GM19324 (cell line): ENCODE measurements around the gene SUN3.
A peak's percentile ranks its signal among the peaks of the same experiment; 100 is the strongest.
"Not testable (repeated sequence)": the region's sequence is repeated elsewhere in the genome, so short reads cannot be mapped to it uniquely, and the experiment has no call there.

Source experiments
- ATAC-seq: cut with Tn5 transposase; IDR thresholded peaks from one replicate; pipeline ENCODE4 v1.9.1; 2021; ENCODE audit warnings: mild to moderate bottlenecking, moderate library complexity; ENCODE audit not compliant: unreplicated experiment, low FRiP score

Gene SUN3

DNA sequence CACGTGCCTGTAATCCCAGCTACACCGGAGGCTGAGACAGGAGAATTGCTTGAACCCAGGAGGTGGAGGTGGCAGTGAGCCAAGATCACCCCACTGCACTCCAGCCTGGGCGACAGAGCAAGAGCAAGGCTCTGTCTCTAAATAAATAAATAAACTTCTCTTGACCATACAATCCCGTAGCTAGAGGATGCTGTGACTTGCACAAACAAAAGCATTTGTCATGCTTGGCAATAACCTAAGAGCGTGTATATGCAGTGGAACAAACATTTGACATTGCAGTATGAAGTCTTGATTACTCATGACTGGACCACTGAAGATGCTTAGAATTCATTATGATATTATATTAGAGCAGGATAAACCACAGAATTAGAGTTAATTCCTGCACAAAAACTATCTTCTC, 5.0 kb upstream of the SUN3 start:
- no peak for ATAC-seq

DNA sequence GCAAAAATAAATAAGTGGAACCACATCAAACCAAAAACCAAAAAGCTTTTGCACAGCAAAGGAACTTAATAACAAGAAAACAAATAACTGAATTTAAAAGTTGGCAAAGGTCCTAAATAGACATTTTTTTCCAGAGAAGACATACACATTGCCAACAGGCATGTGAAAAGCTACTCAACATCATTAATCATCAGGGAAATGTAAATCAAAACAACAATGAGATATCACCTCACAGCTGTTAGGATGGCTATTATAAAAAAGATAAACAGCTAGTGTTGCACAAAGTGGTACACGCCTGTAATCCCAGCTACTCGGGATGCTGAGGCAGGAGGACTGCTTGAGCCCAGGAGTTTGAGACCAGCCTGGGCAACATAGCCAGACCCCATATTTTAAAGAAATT, 2.2 kb upstream of the SUN3 start:
- ATAC-seq: no peak

DNA sequence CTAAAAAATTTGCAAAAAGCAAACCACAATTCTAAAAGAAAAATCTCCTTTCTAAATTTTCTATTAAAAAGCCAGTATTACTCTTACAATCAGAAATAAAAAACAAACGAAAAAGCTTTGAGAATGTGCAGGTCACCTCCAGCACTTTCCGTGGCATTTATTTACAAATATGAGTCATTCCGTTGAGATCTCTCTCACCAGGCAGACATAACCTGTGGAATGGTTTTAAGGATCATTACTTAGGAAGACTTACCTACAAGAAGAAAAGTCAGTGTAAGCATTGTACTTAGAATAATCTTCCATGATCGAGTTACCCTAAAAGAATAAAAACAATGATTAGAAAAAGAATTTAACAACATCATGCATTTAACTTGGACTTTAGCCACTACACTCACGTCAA, 3.3 kb downstream of the SUN3 start:
- ATAC-seq: no peak

DNA sequence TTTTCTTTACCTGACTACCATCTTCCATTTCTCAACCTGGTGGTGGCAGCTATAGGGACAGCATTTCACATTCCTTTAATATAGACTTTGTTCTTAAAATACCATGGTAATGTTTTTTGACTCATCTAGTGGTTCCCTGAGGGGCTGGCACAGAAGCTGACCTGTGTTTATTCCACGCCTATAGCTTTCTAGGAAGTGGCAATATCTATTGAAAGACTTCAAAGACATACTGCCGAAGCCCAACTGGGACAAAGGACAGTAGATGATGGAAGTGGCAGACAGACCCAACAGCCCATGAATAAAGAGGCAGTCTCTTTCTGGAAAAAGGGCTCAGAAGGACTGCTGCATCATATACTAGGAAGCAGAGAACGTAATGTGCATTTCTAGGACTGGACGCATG, 11.2 kb downstream of the SUN3 start:
- no peak for ATAC-seq

GRCh38 chr7:48016641-48017040, 12.3 kb downstream of the SUN3 start:
- no peak for ATAC-seq

DNA sequence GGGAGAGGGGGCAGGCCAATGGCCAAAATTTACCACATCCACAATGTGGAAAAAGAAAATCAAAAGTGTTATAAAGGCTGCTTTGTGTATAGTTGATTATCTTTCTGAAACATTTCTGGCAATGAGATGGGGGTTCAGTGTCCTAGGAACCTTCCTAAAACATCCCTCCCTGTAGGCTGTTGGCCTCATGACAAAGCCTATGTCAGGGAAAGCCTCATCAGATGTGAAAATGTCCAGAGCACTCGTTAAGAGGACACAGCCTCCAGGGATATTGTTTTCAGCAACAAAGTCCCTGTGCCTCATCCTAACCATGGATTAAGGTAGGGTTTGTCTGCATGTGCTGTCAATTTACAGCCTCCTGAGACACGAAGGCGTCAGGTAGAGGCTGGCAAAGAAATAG, 17.0 kb downstream of the SUN3 start:
- ATAC-seq: no peak

DNA sequence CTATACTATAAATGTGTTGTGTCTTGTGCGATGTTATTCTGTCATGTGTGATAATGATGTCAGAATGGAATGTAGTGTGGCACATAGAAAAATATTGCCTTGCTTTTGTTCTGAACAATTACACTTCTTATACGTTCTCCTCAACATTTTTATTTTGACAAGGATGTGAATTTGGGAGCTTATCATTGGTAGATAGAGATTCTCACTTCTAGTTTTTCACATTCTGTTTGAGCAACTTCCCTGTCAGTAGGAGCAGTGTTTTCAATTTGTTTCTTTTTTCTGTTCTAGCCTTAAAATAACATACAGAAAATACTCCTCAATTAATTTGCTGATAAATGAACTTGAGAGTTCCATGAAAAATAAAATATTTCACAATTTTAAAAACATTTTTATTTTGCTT, 17.6 kb downstream of the SUN3 start:
- ATAC-seq: no peak

DNA sequence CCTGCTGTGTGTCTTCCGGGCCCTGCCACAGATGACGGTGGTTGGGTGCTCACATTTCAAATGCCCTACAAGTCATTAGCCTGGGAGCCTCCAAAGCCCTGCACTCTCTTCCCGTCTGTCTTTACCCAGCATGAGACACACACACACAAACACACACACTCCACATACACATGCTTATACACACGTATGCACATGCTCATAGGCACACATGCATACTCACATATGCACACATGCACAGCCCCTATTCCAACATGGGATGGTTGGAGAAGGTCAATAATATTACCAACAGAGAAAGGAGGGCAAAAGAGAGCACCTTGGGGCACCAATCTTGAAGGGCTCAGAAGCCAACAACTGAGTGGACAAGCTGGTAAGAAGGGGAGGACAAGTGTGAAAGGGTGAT, 19.0 kb downstream of the SUN3 start:
- ATAC-seq: no peak

GRCh38 chr7:48009257-48009656, 19.6 kb downstream of the SUN3 start:
- no peak for ATAC-seq

- no peak for ATAC-seq
Observed at GRCh38 chr7:48006866-48007265, 22.0 kb downstream of the SUN3 start.

GRCh38 chr7:48004638-48005037, 24.3 kb downstream of the SUN3 start:
- ATAC-seq: no peak

DNA sequence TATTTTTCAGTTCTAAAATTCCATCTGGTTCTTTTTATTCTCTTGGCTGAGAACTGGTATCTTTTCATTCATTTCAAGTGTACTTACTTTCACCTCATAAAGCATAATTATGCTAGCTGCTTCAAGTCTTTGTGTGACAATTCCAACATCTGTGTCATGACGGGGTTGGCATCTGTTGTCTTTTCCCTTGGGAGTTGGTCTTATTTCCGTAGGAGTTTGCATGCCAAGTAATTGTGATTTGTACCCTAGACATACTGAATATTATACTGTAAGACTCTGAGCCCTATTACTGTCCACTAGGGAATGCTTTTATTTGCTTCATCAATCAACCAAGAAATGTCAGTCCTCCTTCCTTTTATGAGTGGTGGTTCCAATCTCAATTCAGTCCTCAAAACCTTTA, 24.9 kb downstream of the SUN3 start:
- ATAC-seq: no peak

DNA sequence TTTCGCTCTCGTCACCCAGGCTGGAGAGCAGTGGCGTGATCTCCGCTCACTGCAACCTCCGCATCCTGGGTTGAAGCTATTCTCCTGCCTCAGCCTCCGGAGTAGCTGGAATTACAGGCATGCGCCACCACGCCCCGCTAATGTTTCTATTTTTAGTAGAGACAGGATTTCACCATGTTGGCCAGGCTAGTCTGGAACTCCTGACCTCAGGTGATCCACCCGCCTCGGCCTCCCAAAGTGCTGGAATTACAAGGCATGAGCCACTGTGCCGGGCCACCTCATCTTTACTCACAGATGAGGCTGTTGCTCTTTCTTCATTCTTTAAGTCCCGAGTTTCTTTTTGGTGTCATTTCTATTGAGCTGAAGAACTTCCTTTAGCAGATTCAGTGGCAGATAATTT, 28.7 kb downstream of the SUN3 start:
- ATAC-seq: not testable (repeated sequence)

DNA sequence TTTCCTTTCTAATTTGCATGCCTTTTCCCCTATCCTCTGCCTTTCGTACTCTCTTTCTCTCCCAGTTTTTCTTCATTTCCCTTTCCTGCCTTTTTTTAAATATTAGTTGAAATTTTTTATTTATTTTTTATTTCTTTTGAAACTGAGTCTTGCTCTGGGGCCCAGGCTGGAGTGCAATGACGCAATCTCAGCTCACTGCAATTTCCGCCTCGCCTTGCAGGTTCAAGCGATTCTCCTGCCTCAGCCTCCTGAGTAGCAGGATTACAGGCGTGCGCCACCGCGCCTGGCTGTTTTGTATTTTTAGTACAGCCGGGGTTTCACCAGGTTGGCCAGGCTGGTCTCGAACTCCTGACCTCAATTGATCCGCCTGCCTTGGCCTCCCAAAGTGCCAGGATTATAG, 29.5 kb downstream of the SUN3 start:
- no peak for ATAC-seq

DNA sequence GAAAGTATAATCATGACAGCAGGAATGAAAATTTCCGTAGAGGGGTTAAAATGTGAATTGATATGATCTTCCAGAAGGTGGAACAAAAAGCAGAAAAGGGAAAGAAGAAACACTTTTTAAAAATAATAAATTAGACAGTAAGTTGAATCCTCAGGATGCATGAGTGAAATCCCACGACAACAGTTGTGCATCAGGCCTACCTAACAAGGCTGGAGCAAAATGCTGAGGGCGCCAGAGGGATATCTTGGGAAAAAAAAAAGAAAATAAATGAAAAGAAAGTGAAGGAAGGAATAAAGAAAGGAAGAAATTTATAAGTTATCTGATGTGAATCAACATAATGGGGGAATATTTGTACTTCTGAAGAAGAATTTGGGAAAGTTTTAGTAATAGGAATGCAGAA, 36.5 kb downstream of the SUN3 start:
- ATAC-seq: no peak

DNA sequence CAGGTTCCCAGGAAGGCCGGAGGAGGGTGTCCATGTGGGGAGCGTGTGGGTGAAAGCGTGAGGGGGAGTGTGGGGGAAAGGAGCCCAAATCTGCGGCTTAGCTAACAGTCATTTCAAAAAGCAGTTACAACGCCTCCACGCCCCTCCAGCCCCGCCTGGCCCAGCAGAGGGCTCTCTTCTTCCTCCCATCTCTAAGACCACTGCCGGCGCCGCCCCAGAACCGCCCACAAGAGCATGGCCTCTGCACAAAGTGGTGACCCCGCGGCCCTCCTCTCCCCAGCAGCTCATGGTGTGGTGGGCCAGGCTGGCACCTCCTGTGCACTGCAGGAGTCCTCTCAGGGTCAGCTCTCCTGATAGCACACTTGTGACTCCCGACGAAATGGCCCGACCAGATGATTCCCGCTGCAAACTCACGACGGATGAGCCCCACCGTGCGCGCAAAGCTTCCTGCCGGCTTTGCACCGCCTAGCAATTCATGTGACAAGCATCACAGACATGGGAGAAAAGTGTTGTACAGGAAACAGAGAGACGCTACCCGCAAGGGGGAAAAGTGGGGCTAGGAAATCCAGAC, 37.1 kb downstream of the SUN3 start:
- peak; percentile 100 for ATAC-seq

- no peak for ATAC-seq
Observed at GRCh38 chr7:47991270-47991669, 37.6 kb downstream of the SUN3 start.

- ATAC-seq: no peak
Observed at GRCh38 chr7:47990592-47990991, 38.3 kb downstream of the SUN3 start.

DNA sequence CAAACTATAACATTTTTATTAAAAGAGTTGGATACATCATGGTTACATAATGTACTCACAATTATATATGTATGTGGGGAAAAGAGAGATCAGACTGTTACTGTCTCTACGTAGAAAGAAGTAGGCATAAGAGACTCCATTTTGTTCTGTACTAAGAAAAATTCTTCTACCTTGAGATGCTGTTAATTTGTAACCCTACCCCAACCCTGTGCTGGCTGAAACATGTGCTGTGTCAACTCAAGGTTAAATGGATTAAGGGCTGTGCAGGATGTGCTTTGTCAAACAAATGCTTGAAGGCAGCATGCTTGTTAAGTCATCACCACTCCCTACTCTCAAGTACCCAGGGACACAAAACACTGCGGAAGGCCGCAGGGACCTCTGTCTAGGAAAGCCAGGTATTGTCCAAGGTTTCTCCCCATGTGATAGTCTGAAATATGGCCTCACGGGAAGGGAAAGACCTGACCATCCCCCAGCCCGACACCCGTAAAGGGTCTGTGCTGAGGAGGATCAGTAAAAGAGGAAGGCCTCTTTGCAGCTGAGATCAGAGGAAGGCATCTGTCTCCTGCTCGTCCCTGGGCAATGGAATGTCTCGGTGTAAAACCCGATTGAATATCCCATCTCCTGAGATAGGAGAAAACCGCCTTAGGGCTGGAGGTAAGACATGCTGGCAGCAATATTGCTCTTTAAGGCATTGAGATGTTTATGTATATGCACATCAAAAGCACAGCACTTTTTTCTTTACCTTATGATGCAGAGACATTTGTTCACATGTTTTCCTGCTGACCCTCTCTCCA, 39.1 kb downstream of the SUN3 start:
- not testable (repeated sequence) for ATAC-seq

DNA sequence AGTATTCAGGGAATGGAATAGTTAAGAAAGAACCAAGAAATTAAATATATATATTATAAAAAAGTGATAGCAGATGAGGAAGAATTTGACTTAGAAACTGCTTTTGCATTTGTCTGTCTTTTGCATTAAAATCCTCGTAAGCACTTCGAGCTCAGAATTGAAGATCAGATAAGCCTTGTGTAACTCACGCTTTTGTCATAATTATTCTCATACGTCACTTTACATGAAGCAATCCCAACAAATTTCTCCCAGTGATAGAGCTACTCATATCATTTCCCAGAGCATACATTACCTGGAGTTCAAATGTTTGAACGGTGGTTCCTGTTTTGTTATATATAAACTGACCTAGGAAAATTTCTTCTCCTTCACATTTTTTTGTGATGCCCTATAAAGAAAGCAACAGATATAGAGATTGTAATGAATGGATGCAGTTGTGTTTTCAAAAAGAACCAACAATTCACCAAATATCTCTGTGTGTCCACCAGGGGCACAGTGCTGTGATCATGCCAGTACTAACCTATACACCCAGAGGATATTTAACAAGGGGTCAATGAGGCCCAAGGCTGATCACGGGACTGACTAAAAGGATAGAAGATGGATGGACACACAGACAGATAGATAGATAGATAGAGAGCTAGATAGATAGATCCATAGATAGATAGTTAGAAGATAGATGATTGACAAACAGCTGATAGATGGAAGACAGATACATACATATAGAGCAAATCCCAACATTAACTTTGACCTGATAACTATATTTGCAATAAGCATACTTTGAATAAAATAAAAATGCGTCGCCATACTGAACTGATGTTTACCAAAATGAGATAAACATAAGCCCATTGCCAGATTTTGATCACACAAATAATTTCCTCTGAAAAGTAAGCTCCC, 40.2 kb downstream of the SUN3 start:
- no peak for ATAC-seq

GRCh38 chr7:47982610-47983009, 46.3 kb downstream of the SUN3 start:
- no peak for ATAC-seq
